ENCODE data around the gene HAUS6.
"Not testable (repeated sequence)": the region's sequence is repeated elsewhere in the genome, so short reads cannot be mapped to it uniquely, and the experiment has no call there.

Gene HAUS6, protein sequence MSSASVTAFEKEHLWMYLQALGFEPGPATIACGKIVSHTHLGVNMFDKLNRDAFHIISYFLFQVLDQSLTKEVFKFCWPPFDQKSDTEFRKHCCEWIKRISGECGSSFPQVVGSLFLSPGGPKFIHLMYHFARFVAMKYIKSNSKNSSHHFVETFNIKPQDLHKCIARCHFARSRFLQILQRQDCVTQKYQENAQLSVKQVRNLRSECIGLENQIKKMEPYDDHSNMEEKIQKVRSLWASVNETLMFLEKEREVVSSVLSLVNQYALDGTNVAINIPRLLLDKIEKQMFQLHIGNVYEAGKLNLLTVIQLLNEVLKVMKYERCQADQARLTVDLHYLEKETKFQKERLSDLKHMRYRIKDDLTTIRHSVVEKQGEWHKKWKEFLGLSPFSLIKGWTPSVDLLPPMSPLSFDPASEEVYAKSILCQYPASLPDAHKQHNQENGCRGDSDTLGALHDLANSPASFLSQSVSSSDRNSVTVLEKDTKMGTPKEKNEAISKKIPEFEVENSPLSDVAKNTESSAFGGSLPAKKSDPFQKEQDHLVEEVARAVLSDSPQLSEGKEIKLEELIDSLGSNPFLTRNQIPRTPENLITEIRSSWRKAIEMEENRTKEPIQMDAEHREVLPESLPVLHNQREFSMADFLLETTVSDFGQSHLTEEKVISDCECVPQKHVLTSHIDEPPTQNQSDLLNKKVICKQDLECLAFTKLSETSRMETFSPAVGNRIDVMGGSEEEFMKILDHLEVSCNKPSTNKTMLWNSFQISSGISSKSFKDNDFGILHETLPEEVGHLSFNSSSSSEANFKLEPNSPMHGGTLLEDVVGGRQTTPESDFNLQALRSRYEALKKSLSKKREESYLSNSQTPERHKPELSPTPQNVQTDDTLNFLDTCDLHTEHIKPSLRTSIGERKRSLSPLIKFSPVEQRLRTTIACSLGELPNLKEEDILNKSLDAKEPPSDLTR

DNA sequence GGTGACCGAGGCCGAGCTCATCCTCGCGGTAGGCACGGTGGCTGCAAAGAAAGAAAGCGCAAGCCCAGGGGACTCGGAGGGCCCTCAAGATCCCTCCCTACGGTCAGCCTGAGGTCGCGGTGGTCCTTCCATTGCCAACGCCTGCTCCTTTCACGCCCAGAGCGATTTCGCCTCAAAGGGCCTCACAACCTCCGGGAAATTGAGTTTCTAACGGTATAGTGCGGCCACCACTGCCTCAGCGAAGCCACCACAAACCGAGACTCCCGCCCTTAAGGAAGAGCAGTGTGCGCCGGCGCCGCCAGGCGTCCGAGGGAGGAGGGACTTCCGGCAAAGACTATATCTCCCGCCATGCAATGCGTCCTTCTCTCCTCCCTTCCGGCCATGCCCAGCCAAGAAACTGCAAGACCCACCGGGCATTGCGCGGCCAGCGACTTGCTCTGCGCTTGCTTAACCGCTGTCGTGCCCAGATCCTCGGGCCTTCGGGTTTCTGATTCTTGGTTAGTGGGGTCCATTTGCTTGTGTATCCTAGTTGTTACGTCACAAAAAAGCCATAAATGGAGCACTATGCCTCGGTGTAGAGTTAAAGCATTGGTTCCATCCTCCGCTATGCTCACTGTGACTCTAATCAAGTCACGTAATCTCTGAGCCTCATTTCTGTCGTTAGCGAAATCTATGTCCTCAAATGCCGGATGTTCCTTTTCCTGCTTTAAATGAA lies at the start of gene HAUS6:
TSS of gene HAUS6 (minus strand) at position 274 of the 715 bp plus-strand sequence. CDS start at position 21, 253 bp downstream.
- peak; percentile 94 for DNase-seq (ENCODE audit: low spot score)

- not testable (repeated sequence) for DNase-seq (ENCODE audit: low spot score)
Observed at GRCh38 chr9:19152160-19152498, 49.4 kb upstream of the HAUS6 start.

DNA sequence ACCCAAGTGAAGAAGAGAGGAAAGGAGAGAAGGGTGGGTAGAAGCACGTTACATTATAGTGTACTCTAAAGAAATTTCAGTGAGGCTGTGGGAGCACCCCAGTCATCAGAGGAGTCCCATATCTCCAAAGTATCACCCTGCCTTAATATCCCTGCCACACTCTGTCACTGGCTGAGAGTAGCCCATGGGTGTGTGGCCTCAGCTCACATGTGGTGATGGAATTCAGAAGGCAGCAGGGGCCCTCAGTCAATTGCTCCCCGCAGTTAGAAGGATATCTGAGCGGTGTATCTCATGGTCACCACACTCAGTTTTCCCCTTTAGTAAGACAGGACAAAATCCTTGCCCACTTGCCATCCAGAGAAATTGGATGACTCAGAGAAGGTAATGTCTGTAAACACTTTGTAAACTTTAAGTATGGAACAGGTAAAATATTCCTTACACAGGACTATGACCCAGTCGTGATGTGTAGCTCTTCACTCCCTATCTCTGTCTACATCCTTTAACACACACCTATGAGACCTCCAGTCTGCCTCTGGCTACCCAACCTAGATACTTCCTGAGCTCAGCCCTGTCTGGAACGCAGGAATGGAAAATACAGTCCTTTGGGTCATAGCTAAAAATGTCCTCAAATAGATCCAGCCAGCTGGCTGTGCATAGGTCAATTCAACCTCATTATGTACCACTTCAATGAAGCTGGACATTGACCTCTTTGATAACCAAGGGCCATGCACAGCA lies 48.9 kb upstream of the HAUS6 start:
- no peak for DNase-seq (ENCODE audit: low spot score)

GRCh38 chr9:19149230-19149629 lies 46.5 kb upstream of the HAUS6 start:
- DNase-seq (ENCODE audit: low spot score), result no peak

- DNase-seq (ENCODE audit: low spot score), result no peak
Observed at GRCh38 chr9:19148187-19148586, 45.5 kb upstream of the HAUS6 start.

DNA sequence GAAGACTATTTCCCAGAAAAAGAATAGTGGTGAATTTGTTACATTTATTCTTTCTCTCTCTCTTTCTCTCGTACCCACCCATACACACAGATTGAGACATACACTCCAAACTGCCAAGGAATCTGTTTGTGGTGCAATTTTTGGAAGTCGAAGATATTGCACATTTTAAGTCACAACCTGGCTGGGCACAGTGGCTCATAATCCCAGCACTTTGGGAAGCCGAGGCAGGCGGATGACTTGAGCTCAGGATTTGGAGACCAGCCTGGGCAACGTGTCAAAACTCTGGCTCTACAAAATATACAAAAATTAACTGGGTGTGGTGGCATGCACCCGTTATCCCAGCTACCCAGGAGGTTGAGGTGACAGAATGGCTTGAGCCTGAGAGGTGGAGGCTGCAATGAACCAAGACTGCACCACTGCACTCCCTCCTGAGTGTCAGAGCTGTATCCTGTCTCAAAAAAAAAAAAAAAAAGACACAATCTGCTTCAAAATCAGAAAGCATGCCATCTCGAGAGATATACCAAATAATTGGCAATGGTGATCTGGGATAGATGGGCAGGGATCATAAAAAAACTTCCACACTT lies 43.8 kb upstream of the HAUS6 start:
- no peak for DNase-seq (ENCODE audit: low spot score)

DNA sequence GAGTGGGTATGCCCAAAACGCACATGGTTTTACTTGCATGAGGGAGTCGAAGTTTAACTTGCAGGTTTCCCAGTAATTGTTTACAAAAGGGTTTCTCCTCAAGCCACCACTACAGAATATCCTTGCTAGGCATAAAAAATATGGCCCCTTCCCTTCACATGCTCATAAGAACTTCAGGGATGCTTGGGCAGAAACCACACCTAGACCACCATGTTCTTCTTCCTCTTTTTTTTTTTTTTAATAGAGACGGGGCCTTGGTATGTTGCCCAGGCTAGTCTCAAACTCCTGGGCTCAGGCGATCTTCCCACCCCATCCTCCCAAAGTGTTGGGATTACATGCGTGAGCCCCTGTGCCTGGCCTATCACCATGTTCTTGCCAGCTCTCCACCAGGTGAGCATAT lies 43.2 kb upstream of the HAUS6 start:
- DNase-seq (ENCODE audit: low spot score), result no peak

DNA sequence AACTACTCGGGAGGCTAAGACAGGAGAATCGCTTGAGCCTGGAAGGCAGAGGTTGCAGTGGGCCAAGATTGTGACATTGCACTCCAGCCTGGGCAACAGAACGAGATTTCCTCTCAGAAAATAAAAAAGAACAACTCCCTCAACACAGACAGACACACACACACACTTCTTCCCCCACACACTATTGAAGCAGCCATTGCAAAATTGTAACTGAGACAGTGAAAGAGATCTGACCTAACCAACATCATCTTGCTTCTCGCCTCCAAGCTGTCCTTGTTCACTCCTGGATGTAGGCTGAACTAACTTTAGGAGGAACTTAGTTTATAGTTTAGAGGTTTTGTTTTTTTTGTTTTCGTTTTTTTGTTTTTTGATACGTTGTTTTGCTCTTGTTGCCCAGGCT lies 37.6 kb upstream of the HAUS6 start:
- no peak for DNase-seq (ENCODE audit: low spot score)

GRCh38 chr9:19138084-19138483 lies 35.4 kb upstream of the HAUS6 start:
- no peak for DNase-seq (ENCODE audit: low spot score)

DNA sequence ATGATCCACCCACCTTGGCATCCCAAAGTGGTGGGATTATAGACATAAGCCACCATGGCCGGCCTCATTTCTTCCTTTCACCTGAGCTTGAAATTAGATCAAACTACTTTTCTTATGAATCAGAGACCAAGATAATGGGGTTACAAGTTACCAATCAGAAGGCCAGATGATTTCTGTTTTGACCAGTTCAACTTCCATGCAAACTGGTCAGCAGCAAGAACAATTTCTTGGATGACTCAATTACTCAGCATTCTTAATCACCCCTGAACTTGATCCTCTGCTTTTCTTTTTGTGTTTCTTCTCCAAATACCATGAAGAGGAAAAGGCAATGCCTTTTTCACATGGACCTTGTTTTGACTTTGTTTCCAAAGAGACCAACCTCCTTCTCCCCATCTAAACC lies 34.6 kb upstream of the HAUS6 start:
- no peak for DNase-seq (ENCODE audit: low spot score)

GRCh38 chr9:19136129-19136528 lies 33.4 kb upstream of the HAUS6 start:
- no peak for DNase-seq (ENCODE audit: low spot score)

DNA sequence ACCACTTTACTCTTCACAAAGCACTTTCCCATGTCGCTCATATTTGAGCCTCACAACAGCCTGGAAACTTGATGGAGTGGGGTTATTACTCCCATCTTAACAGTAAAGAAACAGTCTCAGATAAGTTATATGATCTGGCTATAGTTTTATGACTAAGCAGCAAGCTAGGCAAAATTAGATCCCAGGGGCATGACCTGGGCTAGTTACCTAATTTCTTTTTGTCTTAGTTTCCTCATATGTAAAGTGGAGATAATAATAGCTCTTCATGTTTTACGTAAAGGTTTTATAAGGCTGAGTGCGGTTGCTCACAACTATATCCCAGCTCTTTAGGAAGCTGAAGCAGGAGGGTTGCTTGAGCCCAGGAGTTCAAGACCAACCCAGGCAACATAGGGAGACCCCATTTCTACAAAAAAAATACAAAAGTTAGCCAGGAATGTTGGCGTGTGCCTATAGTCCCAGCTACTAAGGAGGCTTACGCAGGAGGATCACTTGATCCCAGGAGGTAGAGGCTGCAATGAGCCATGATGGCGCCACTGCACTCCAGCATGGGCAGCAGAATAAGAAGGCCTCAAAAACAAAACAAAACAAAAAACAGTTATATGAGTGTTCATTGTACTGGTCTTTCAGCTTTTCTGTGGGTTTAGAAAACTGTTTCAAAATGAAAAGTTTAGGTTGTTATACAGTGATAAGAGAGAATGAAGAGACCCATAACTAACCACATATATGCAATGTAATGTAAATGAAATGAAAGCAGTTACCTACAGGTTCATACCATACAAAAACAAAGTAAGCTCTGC lies 31.0 kb upstream of the HAUS6 start:
- no peak for DNase-seq (ENCODE audit: low spot score)

DNA sequence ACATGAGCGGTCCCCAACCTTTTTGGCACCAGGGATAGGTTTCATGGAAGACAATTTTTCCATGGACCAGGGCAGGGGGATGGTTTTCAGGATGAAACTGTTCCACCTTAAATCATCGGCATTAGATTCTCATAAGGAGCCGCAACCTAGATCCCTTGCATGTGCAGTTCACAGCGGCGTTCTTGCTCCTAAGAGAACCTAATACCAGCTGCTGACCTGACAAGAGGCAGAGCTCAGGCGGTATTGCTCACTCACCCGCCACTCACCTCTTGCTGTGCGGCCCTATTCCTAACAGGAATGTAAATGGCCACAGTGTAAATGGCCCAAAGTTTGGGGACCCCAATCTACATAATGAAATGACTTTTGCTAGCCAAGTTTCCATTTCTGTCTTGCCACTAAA lies 27.7 kb upstream of the HAUS6 start:
- no peak for DNase-seq (ENCODE audit: low spot score)

DNA sequence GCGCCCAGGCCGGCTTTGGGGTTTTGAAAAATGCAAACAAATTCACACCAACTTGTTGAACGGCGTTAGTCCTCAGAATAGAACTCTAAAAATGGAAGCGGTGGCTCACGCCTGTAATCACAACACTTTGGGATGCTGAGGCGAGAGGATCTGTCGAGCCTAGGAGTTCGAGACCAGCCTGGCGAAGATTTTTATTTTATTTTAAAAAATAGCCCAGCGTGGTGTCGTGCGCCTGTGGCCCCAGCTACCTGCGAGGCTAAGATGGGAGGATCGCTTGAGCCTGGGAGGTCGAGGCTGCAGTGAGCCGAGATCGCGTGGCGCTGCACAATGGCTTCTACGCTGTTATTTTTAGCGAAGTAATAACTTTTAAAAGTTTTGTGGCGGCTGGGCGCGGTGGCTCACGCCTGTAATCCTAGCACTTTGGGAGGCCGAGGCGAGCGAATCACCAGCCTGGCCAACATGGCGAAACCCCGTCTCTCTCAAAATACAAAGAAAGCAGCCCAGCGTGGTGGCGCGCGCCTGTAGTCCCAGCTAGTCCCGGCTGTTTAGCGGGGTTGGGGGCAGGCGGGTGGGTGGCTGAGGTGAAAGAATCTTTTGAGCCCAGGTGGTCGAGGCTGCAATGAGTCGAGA lies 25.3 kb upstream of the HAUS6 start:
- no peak for DNase-seq (ENCODE audit: low spot score)

DNA sequence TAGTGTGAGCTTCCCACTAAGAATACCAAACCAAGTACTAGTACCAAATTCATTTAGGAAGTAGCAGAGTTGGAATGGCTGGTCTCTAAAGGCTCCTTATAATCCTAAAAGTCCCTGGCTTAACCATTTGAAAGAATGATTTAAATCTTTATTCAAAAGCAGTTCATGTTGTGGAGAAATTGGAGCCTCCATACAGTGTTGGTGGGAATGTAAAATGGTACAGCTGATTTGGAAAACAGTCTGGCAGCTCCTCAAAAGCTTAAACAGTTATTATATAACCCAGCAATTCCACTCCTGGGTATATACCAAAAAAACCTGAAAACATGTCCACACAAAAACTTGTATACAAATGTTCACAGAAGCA lies 21.7 kb upstream of the HAUS6 start:
- DNase-seq (ENCODE audit: low spot score), result no peak

DNA sequence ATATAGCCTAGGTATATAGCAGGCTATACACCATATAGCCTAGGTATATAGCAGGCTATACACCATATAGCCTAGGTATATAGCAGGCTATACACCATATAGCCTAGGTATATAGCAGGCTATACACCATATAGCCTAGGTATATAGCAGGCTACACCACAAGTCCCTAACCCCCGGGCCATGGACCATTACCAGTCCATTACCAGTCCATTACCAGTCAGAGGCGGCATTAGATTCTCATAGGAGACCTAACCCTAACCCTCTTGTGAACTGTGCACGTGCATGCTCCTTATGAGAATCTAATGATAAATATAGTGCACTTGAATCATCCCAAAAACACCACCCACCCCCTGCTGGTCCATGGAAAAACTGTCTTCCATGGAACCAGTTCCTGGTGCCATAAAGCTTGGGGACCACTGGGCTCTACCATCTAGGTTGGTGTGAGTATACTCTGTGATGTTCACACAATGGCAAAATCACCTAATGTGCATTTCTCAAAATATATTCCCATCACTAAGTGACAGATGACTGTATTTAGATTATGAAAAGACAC lies 19.9 kb upstream of the HAUS6 start:
- DNase-seq (ENCODE audit: low spot score), result no peak

GRCh38 chr9:19120877-19121276 lies 18.2 kb upstream of the HAUS6 start:
- no peak for DNase-seq (ENCODE audit: low spot score)

DNA sequence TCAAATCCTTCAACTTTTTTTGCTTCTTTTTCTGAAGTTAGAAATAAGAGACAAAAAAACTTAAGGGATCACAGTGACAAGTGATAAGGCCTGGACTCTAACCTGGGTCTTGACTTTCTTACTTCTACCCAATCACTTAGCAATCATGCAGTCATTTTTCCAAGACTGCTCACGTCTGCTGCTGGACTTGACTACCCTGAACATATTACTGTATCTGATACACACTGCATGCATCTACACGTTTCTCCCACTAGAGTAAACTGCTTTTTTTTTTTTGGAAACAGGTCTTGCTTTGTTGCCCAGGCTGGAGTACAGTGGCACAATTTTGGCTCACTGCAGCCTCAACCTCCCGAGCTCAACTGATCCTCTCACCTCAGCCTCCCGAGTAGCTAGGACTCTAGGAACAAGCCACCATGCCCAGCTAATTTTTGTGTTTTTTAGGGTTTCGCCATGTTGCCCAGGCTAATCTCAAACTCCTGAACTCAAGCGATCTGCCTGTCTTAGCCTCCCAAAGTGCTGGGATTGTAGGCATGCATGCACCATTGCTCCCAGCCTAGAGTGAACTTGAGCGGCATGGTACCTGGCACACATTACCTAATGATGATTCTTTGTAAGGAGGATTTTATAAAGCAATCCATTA lies 17.2 kb upstream of the HAUS6 start:
- no peak for DNase-seq (ENCODE audit: low spot score)

- no peak for DNase-seq (ENCODE audit: low spot score)
Observed at GRCh38 chr9:19119246-19119645, 16.5 kb upstream of the HAUS6 start.
